Stimulated activated CD4-positive, alpha-beta T cell treated with anti-CD3 and anti-CD28 coated beads, TNF-alpha, amount 100 ng/mL, for 1 hour (primary cell): ENCODE measurements around the gene SLC9A3.
"Not testable (repeated sequence)": the region's sequence is repeated elsewhere in the genome, so short reads cannot be mapped to it uniquely, and the experiment has no call there.

ENCODE experiments used
- DNase-seq, 3 donors: peaks; one replicate each; pipeline ENCODE4 v3.0.0-alpha.2; 2020; ENCODE audit warnings: low read depth in 3 of 3, low spot score in 1 of 3

SLC9A3 gene

DNA sequence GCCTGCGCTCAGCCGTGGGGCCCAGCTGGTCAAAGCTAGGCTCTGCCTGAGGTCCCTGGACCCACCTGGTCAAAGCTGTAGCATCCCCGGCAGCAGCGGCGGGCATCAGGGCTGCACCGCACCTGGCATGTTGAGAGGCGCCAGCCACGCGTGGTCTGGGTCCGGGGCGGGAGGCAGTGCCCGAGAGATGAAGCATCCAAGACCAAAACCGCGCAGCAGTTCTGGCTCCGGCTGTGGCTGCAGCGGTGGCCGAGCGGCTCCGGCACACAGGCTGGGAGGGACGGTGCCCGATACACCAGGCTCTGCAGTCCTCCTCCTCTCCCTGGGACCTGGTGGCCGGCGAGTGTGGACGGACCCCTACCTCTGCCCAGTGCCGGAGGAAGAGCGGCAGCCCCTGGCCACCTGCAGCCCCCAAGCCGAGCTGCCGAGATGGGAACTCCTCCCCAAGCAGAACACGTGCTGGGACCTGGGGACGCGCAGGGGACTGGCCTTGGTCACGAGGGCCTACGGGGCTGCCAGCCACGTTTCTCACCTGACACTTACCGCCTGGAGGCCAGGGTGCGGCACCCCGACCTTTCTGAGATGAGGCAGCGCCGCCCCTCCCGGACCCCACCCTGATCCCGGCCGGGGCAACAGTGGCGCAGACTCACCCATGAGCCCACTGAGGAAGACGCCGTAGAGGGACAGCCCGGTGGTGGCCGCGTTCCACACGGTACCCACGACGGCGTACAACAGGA lies 33.0 kb downstream of the SLC9A3 start:
- DNase-seq = no peak

DNA sequence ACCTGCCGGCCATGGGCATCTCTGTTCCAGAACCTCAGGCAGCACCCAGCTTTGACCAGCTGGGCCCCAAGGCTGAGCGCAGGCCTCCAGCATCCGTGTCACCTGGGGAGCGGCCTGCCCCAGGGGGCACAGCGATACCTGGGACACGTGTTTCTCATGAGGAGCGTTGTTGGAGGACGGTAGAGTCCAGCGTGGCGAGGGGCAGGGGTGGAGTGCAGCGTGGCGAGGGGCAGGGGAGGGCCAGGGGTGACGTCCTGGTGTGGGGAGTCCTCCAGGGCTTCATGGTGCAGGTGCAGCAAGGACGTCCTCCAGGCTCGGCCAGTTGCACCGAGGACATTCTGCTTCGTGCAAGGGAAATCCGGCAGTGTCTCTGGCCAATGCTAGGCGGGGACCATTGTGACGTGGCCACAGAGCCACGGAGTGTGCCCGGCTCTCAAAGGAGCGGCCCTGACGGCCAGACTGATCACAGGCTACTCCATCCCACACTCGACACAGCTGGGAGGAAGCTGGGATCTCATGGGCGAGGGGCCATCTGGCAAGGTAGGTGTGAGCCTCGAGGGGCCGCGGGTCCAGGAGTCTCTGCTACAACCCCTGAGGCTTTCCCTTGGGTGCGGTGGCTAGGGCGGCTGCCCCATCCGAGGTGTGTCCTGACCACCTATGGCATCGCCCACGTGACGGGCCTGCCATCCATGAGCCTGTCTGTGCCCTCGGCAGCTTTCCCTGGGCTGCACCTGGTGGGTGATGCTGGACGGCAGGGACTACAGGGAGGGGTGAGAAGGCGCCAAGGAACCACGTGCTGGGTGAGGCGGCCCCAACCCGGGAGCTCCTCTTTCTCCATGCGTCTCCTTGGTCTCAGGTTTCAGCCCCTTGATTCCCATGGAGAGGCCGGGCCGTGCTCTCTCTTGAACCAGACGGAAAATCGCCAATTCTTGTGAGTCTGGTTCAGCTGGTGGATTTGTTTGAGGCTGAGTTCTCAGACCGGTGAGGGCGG lies 33.8 kb downstream of the SLC9A3 start:
- no peak for DNase-seq

DNA sequence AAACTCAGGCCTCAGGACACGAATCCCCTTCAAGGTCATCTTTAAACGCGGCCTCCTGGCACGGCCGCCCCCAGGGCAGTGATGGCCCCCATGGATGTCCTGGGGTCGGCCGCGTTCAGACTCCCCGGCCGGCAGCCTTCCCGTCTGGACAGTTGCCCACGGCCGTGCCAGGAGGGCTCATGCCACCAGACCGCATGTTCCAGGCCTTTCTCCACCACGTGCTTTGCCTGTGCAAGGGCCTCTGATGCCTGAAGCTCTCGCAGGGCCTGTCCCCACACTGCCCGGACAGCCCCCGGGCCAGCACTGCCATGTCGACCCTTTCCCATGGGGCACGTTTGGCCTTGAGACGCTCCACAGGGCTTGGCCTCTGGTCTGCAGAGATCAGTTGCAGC lies 34.6 kb downstream of the SLC9A3 start:
- DNase-seq = no peak

DNA sequence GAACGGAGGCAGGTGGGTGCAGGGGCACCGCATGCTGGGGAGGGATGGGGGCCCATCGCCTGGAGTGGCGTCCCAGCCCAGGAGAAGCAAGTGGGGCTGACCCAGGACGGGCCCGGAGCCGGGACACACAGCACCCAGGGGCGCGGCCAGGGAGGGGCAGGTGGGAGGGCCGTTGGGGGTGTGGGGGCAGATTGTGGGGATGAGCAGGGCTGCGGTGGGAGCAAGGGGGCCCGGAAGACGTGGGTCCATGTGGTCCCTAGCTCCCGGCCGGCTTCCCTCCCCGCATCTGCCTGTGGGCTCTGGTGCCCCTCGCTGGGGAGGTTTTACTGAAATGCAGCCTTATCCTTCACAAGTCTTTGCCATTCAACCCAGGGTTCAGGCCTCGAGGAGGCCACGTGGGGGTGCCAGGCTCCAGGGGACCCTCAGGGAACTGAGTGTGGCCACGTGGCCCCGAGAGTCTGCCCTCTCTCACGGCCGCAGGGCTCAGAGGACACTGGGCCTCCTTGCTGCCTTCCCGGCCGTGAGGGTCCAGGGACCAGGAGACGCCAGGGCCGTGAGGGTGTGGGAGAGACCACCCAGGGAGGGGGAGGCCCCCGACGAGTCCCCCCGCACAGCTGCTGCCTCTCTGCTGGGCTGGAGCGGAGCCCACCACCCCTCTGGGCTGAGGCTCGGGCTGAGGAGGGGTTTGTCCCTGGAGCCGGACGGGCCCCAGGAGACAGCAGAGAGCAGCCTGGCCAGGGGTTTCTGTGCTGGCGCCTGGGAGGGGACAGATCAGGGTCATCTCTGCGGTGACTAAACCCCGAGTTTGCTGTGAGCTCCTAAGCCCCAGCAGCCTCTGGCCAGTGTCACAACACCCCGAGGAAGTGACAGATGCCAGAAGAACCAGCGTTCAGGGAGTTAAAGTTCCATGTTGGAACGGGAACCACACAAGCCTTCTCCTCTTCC lies 35.2 kb downstream of the SLC9A3 start:
- no peak for DNase-seq

DNA sequence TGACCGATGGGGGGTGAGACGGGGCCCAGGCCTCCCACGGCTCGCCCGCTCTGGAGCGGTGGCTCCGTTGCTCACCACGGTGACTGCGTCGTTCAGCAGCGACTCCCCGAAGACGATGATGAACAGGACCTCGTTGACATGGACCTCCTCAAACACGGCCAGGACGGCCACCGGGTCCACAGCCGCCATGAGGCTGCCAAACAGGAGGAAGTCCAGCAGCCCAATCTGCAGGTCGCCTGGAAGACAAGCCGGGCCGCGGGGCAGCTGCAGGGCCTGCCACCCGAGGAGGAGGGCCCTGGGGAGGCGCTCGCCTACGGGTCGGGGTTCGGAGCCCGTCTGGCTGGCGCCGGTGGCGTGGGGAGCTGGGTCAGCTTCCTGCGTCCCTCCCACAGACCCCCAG lies 36.0 kb downstream of the SLC9A3 start:
- DNase-seq = no peak

DNA sequence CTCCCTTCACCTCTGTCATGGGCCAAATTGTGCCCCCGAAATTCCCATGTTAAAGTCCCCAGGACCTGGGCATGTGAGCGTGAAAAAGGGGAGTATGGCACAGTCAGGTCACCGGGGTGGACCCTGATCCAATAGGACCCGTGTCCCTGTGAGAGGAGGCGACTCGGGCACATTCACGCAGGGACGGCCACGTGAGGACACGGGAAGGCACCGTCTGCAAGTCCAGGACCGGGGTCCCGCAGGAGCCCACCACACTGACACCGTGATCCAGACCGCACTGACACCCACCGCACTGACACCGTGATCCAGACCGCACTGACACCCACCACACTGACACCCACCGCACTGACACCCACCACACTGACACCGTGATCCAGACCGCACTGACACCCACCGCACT lies 37.7 kb downstream of the SLC9A3 start:
- DNase-seq = not testable (repeated sequence)

DNA sequence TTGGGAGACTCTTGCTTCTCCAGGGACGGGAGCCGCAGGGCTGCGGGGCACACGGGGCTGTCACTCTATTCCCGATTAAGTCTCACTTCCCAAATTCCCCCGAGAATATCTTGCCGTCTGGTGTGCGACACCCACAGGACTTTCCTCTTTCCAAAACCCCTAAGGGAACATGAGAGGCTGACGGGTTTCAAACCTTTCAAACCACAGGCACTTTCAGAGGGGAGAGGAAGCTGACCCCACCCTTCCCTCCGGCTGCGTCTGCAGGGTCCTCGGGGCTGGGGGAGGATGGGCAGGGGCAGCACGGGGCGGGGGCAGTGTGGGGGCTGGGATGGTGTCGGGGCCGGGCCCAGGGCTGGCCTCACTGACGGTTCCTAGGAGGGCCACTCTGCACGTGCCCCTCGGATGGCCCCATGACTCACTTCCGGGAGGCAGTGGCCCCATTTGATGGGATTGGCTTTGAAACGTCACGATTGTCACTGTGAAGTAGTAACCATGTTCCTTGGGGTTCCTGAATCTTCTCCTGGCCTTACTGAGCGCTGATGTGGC lies 38.2 kb downstream of the SLC9A3 start:
- DNase-seq = no peak

DNA sequence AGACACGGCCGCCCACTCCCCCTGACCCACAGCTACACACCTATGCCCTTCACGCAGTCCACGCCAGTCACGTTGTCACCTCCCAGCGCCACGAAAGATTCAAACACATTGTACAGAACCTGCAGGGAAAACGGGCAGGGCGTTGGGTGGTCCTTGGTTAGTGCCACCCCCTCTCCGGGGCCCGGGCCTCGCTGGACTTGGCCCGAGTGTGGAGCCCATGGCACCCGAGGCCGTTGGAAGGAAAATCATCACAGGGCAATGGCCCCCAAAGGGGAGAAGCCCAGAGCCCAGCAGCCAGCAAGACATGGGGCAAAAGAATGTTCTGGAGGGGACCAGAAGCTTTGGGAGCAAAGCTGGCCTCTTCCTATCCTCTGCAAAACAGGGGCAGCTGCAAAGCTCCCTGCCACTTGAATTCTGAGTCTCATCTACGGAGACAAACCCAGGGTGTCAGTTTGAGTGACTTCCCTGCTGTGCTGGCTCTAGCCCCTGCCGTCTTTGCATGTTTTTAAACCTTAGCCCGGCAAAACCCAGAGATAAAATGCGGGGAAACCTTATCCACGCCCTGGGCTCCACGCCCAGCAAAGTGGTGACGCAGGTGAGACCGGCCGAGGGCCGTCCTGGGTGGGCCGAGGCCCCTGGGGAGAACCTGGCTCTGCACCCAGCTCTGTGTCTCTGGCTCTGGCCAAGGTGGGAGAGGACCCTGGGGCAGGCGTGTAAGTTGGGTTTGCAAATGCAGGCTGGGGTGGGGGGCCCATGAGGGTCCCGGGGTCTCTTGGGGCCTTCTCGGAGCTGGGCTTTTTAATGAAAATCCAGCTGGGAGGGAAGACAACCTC lies 38.9 kb downstream of the SLC9A3 start:
- no peak for DNase-seq

DNA sequence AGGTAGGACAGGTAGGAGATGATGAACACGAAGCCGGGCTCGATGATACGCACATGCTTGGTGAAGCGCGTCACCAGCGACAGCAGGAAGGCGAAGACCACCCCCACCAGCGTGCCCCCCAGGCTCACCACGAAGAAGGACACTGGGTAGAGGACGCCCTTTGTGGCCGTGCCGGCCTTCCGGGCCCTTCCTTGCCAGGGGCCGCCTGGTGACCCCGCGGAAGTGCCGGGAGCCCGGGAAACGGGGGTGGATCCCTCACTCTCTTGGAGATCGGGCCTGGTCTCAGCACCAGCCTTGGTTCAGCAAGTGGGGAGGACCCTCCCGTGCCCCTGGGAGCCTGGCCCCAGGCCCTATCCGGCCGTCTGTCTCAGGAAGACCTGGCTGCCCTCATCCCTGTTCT lies 39.7 kb downstream of the SLC9A3 start:
- DNase-seq = no peak

DNA sequence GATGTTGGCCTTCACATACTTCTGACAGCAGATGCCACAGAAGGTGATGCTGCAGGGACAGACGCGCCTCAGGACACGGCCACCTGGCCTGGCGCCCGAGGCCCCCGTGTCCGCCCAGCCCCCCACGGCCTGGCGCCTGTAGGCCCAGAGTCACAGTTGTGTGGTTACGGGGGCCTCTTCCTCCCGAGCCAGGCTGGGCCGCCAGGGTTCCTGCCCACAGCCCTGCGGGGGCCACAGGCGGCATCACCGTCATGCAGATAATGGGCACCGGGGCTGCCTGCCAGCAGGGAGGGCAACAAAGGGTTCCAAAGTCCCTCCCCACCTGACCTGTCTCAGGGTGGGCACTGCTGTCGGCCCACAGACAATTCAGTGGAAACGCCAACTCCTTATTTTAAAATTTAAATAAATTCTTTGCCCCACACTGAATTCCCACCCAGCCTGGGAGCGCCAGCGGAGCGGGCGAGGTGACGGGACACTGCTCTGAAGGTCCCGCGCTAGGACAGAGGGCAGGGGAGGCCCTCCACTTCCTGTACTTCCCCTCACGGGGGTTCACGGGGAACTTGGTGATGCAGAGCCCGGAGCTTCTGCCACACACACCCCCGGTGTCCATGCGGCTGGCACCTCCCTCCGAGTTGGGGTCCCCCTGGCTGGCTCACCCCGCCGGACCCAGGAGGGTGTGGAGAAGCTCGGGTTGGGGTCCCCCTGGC lies 40.7 kb downstream of the SLC9A3 start:
- no peak for DNase-seq

DNA sequence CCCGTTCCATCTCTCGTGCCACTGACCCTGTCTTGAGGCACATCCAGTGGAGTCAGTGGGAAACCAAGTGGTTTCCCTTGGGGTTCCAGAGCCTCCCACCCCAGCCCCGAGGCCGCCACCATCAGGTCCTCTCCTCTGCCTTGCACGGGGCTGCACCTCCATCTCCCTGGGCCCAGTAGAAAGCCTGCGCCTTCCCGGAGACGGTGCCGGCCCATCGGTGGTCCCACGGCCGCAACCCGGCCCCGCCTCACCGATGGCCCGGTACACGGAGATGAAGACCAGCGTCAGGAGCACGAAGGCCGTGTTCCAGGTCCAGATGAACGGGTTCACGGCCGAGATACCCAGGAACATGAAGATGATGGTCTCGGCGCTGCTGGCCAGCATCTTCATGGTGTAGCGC lies 41.2 kb downstream of the SLC9A3 start:
- DNase-seq = no peak

DNA sequence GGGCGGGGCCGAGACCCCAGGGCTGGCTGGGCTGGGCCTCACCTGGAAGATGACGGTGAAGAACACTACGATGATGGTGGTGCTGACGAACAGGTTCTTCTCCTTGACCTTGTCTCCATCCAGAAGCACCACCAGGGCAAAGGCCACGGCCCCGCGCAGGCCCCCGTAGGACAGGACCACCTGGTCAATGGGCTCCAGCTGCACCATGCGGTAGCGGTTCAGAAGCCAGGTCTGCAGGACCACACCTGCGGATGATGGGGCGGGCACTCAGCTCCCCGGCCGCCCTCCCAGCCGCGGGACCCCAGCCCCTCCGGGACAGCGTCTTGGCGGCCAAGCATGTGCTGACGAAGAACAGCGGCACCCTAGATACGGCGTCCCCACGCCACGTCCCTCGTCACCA lies 41.7 kb downstream of the SLC9A3 start:
- no peak for DNase-seq

DNA sequence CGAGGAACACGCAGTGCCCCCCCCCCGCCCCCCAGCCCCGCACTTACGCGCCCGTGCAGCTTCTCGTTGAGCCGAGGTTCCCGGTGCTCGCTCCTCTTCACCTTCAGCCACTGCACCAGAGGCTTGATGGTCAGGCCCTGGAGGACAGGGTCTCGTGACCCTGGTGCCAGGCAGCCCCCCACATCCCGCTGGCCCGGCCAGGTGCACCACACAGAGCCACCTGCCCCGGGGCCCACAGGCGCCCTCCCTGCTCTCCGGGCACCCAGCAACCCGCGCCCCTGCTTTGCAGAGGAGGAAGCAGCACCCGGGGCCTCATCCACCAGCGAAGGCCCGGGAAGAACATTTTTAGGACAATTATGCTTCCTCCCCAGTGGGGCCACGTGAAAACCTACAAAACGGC lies 42.2 kb downstream of the SLC9A3 start:
- no peak for DNase-seq

DNA sequence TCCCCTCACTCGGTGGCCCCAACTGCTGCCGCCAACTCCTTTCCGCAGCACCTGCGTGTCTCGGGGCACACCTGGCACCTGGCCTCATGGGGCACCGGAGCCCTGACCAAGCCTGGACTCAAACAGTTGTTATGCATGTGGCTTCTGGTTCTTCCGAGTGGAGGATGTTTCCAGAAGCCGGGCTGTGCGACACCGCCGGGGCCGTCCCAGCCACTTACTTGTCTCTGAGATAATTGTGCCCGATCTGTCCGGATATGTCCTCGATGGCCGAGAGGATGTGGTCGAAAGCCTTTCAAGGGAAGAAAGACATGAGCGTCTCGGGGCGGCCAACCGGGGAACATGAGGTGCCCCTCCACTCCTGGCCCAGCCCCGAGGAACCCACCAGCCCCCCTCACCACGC lies 42.9 kb downstream of the SLC9A3 start:
- DNase-seq = no peak

DNA sequence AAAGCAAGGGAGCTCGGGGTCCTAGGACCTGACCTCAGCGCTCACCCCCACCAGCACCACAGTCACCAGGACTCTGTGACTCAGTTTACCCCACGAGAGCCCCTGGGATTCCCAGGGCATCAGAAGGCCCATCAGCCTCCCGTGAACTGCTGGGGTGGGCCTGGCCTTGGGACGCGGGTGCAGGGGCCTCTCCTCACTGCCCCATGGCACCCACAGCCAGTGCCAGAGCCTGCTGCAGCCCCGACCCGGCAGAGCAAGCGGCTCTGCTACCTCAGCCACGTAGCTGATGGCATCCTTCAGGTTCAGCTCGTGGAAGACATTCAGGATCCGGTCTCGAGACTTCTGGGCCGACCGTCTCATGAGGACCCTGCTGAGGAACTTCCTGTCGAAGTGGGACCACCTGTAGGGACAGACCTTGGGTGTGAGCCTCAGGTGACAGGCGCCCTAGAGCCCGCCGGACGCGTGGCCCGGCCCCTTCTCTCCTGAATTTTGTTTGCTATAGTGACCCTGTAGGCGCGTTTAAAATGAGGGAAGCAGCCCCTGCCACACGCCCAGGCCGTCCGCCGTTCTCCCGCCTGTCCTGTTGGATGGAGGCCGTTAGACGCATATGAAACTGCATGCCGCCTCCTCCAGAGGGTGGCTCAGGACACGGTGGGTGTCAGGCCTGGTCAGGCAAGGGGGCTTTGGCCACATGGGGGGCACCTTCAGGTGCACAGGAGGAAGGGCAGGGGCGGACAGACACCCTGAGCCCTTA lies 44.5 kb downstream of the SLC9A3 start:
- DNase-seq = no peak

DNA sequence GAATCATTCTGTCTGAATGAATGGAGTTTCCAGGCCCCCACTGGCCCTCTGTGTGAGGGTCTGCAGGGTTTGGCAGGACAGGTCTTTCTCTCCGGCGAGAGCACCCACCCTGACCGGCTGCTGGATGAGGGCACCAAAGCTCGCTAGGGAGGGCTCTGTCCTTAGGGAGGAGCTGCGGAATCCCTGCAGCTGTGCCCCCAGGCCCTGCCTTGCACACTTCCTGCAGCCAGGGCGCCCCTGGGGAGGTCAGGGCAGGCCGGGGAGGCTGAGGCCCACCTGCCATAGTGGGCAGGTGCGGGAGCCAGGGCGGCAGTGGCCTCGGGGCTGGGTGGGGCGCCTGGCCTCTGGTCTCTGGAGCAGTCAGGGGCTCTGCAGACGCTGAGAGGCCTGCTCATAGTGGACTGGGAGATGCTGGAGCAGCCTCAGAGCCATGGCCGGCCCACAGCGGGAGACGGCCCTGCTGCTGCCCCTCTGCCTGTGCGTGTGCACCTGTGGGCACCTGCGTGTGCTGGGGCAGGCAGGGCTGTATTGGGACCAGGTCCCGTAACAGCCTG lies 45.2 kb downstream of the SLC9A3 start:
- DNase-seq = no peak

DNA sequence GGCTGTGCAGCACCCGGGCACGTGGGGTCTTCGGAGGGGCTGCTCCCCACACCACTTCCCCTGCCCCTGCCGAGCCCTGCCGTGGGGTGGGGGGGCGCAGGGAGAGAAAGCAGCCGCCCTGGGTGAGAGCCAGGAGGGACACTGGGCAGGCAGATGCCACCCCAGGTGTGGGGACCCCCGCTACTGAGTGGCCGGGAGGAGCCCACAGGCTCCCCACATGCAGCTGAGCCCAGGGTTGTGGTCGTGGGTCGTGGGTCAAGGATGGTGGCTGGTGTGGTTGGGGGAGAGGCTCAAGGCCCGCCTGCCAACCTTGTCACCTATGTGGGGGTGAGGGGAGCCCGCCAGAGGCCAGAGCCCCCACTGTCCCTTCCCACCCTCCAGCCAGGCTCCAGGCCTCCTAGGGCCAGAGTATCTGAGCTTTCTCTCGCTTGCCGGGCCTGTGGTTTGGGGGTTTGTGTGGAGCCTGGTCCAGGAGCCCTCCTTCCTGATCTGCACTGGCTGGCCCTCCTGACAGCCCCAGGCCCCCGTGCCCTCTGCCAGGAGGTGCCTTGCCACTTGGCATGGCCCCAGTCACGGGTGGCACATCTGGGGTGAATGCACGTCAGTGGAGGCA lies 45.8 kb downstream of the SLC9A3 start:
- no peak for DNase-seq

DNA sequence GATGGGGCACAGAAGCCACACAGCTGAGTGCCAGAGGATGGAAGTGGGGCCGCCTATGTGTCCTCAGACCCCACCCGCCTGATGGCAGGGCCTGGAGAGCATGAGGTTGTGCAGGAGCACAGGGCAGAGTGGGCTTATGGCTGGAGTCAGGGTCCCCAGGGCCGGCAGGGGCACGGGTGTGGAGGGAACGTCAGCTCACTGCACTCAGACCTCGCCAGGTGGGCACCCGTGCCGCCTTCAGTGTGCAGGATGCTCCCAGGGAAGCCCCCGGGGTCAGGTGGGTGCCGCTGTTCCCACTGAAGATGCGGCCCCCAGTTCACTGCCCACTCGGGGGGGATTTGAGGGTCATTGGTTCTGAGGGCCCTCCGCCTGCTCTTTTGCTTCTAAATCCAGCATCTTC lies 46.4 kb downstream of the SLC9A3 start:
- no peak for DNase-seq
